ENCODE data around the gene WWC1.

The WWC1 gene

GRCh38 chr5:168451565-168451964 lies 160.1 kb downstream of the WWC1 start:
- no peak for DNase-seq

GRCh38 chr5:168455201-168455600 lies 163.8 kb downstream of the WWC1 start:
- DNase-seq: no peak

- no peak for DNase-seq
These were observed 166.1 kb downstream of the WWC1 start for GRCh38 chr5:168457542-168457941.

- DNase-seq: no peak
These were observed 169.2 kb downstream of the WWC1 start for GRCh38 chr5:168460606-168461005.

GRCh38 chr5:168463081-168463480 lies 171.6 kb downstream of the WWC1 start:
- DNase-seq: no peak

- DNase-seq: no peak
These were observed 172.8 kb downstream of the WWC1 start for GRCh38 chr5:168464214-168464613.

- no peak for DNase-seq
These were observed 173.2 kb downstream of the WWC1 start for GRCh38 chr5:168464641-168465040.

GRCh38 chr5:168467755-168468330 lies 176.4 kb downstream of the WWC1 start:
- no peak for DNase-seq

GRCh38 chr5:168468836-168469235 lies 177.4 kb downstream of the WWC1 start:
- DNase-seq: peak; percentile 87

- DNase-seq: peak; percentile 50
These were observed 178.4 kb downstream of the WWC1 start for GRCh38 chr5:168469816-168470215.

GRCh38 chr5:168471785-168472184 lies 180.3 kb downstream of the WWC1 start:
- DNase-seq: peak; percentile 78

- peak; percentile 96 for DNase-seq
These were observed 180.9 kb downstream of the WWC1 start for GRCh38 chr5:168472329-168472728.

GRCh38 chr5:168474319-168474718 lies 182.9 kb downstream of the WWC1 start:
- no peak for DNase-seq

GRCh38 chr5:168477060-168477459 lies 185.6 kb downstream of the WWC1 start:
- DNase-seq: peak; percentile 80

GRCh38 chr5:168479166-168479565 lies 187.7 kb downstream of the WWC1 start:
- DNase-seq: no peak

- DNase-seq: no peak
These were observed 189.2 kb downstream of the WWC1 start for GRCh38 chr5:168480601-168481000.

GRCh38 chr5:168481330-168481788 lies 189.9 kb downstream of the WWC1 start:
- DNase-seq: no peak

- no peak for DNase-seq
These were observed 190.9 kb downstream of the WWC1 start for GRCh38 chr5:168482361-168482760.

- DNase-seq: peak; percentile 92
These were observed 194.9 kb downstream of the WWC1 start, which contains the start of gene RARS1 for GRCh38 chr5:168486136-168486879. TSS of gene RARS1 (plus strand) at chr5:168486471. CDS start at chr5:168486499, 28 bp downstream.

- no peak for DNase-seq
These were observed 197.6 kb downstream of the WWC1 start for GRCh38 chr5:168489059-168489458.

- no peak for DNase-seq
These were observed 202.7 kb downstream of the WWC1 start for GRCh38 chr5:168494057-168494555.

GRCh38 chr5:168502563-168503237 lies 211.3 kb downstream of the WWC1 start:
- no peak for DNase-seq

- DNase-seq: no peak
These were observed 222.5 kb downstream of the WWC1 start for GRCh38 chr5:168513861-168514428.

All from fibroblast of skin of abdomen (primary cell).